Endothelial cell of umbilical vein (primary cell): ENCODE measurements around the gene PTPRH. TPM values are rescaled to one million over a fixed set of nuclear protein-coding genes. Genes with fewer than 3 reads are reported as not detected.

Source experiments
- BruUV-seq: library from RNA; stranded (reverse); fragments of 400-500 nt; replicated peaks from 2 replicates; lab custom pipeline; 2021; lab: Mats Ljungman, UMichigan
- CTCF ChIA-PET: fragments of 300-600, 350-600 bp; sonication (Branson Sonifier 250); formaldehyde crosslinking; loops from one replicate; lab custom pipeline; 2021; ENCODE audit warnings: antibody characterized with exemption, inconsistent platforms; lab: Charles Lee
- POLR2A ChIA-PET: fragments of 300-600, 350-600 bp; sonication (Branson Sonifier 250); formaldehyde crosslinking; loops from one replicate; lab custom pipeline; 2021; ENCODE audit warnings: antibody characterized with exemption, inconsistent platforms; lab: Charles Lee
- DNase-seq: peaks from one replicate; pipeline ENCODE4 v3.0.0-alpha.2; 2011; ENCODE audit warnings: low read depth, low spot score
- FAIRE-seq: peaks from 2 replicates; lab custom pipeline; 2011; peaks lifted over from hg19 to GRCh38; lab: Jason Lieb, UNC
- H2AFZ ChIP-seq: 2 replicates; pipeline ENCODE4 v1.6.0; 2012; ENCODE audit warnings: low read depth, low read length, control low read depth, inconsistent platforms
- H3K27ac ChIP-seq: 2 replicates; pipeline ENCODE4 v1.5.1; 2011; ENCODE audit warnings: low read depth, mild to moderate bottlenecking, control low read depth, low read length, moderate library complexity; ENCODE audit not compliant: insufficient read depth
- H3K27me3 ChIP-seq, 2 experiments: 2 replicates each; pipeline versions ENCODE4 v1.6.0 to v1.6.1; 2011; ENCODE audit warnings: low read length in 2 of 2, mixed read lengths in 1 of 2; ENCODE audit not compliant: control insufficient read depth in 2 of 2, insufficient read depth in 2 of 2
- H3K36me3 ChIP-seq, 2 experiments: 2 replicates in 1 of 2; 3 replicates in 1 of 2; pipeline ENCODE4 v1.5.1; 2011; ENCODE audit warnings: low read length in 2 of 2, mild to moderate bottlenecking in 1 of 2, moderate library complexity in 1 of 2; ENCODE audit not compliant: control insufficient read depth in 2 of 2, insufficient read depth in 2 of 2; ENCODE audit errors: extremely low read depth in 1 of 2
- H3K4me1 ChIP-seq: 3 replicates; pipeline ENCODE4 v1.5.1; 2011; ENCODE audit warnings: mild to moderate bottlenecking, low read length; ENCODE audit not compliant: control insufficient read depth, insufficient read depth; ENCODE audit errors: extremely low read depth
- H3K4me2 ChIP-seq: 2 replicates; pipeline ENCODE4 v1.6.1; 2011; ENCODE audit warnings: low read length, control low read depth, mixed read lengths; ENCODE audit not compliant: insufficient read depth
- H3K4me3 ChIP-seq, 3 experiments: fragments of 200-600 bp in 1 of 3; sonication (generic), shearing (Covaris generic) in 1 of 3; replicated peaks in 1 of 3; 2 replicates each; pipeline ENCODE4 v1.5.1; 2011 to 2016; ENCODE audit warnings: control low read depth in 3 of 3, low read length in 3 of 3, mild to moderate bottlenecking in 2 of 3, inconsistent platforms in 1 of 3, low read depth in 1 of 3, moderate library complexity in 1 of 3; ENCODE audit not compliant: insufficient read depth in 1 of 3
- H3K79me2 ChIP-seq: 2 replicates; pipeline ENCODE4 v1.6.0; 2012; ENCODE audit warnings: low read length, inconsistent platforms; ENCODE audit not compliant: control insufficient read depth, insufficient read depth
- H3K9ac ChIP-seq: replicated peaks from 2 replicates; pipeline ENCODE3; 2011; ENCODE audit warnings: low read length, control low read depth; ENCODE audit not compliant: insufficient read depth; ENCODE audit errors: extremely low read depth
- H3K9me1 ChIP-seq: replicated peaks from 3 replicates; pipeline ENCODE4 v1.6.0; 2011; ENCODE audit warnings: mild to moderate bottlenecking, low read length; ENCODE audit not compliant: control insufficient read depth, insufficient read depth; ENCODE audit errors: extremely low read depth
- H3K9me3 ChIP-seq: replicated peaks from 2 replicates; pipeline ENCODE4 v1.5.1; 2012; ENCODE audit warnings: low read length, inconsistent platforms; ENCODE audit not compliant: control insufficient read depth, insufficient read depth
- H4K20me1 ChIP-seq: replicated peaks from 2 replicates; pipeline ENCODE3; 2011; ENCODE audit warnings: mild to moderate bottlenecking, low read length; ENCODE audit not compliant: control insufficient read depth, insufficient read depth; ENCODE audit errors: extremely low read depth
- JUN ChIP-seq: IDR thresholded peaks from 2 replicates; pipeline ENCODE4 v1.6.1; 2011; ENCODE audit warnings: borderline replicate concordance, low read depth; ENCODE audit not compliant: insufficient read length, insufficient read depth
- POLR2AphosphoS5 ChIP-seq: IDR thresholded peaks from 2 replicates; pipeline ENCODE4 v1.6.1; 2012; ENCODE audit warnings: low read depth, mild to moderate bottlenecking, control low read depth, low read length, moderate library complexity; ENCODE audit not compliant: insufficient read depth
- dilution Hi-C: fragments of 300-500 bp; cut with MboI; formaldehyde crosslinking; loops from one replicate; pipeline ENCODE4 v1.15.0; 2019; ENCODE audit warnings: low sequenced_read_pairs; ENCODE audit not compliant: extremely low pct_ligation_motif_present
- intact Hi-C: fragments of 100-400 bp; cut with micrococcal nuclease; formaldehyde crosslinking; loops from one replicate; pipeline ENCODE4 v1.10.0; 2022
- polyA plus RNA-seq, 4 experiments: library from polyadenylated mRNA; depleted of rRNA in 3 of 4; stranded (reverse) in 3 of 4; unstranded in 1 of 4; fragments of >200 nt; gene quantifications; 2 replicates each; pipeline versions ENCODE4 v1.2.1 to v1.2.3, GENCODE V29; 2011 to 2012; ENCODE audit warnings: missing spikeins in 1 of 4
- total RNA-seq: library from RNA; stranded (reverse); gene quantifications from 2 replicates; pipeline ENCODE4 v1.2.3, GENCODE V29; 2021
- TF ChIP-seq, protein P1 (sequence below), 2 donors: IDR thresholded peaks; 1 replicate in 1 of 2; 2 replicates in 1 of 2; pipeline ENCODE4 v1.5.1; 2011; ENCODE audit warnings: low read length in 2 of 2, mild to moderate bottlenecking in 2 of 2, moderate library complexity in 2 of 2, control low read depth in 1 of 2, inconsistent platforms in 1 of 2, low read depth in 1 of 2; ENCODE audit not compliant: insufficient read depth in 1 of 2; ENCODE audit errors: extremely low read depth in 1 of 2

Gene PTPRH
- total and polyA plus RNA-seq, 2 donors (not counting 3 experiments of a cell fraction or from before 2014, with no cell fraction given), result 0.14 to 1.00 TPM

DNA sequence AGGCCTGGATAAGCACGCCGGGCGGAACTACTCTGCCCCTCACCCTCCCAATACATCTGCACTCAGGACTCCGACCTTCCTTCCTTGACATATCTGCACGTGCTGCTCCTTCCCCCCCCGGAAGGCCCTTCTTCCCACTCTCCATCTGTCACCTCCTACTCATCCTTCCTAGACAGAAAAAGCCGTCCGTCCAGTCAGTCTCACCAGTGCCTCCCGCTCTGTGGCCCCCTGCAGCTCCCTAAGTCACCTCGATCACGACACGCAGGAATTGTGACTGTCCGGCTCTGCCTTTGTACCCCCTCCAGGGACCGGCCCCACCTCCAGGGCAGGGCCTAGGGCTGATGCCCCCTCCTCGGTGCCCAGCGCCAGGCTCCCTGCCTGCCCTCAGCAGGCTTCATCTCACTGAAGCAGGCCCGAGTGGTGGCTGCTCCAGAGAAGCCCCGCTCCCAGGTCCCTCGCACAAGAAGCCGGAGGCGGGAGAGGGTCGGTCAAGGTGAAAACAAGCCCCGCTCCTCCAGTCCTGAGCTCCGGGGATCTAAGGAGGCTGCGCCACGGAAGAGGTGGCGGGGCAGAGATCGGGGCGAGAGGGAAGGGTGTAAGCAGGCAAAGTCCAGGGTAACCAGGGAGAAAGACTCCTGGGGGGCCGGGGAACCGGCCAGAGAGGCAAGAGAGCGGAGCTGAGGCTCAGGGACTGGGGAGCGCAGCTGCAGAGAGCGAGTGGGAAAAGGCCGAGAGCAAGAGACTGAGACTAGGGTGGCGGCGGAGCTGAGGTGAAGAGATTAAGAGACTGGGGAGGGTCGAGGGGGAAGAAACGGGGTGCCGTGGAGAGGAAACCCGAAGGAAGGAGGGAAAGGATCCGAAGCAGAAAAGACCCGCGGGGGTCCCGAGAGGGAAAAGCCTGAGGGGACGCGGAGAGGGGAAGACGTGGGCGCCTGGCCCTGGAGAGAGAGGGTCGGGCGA is 48.4 kb upstream of the PTPRH start:
- Histone ChIP-seq H3K79me2 (peaks cover 57% of the 10 kb centered on the region), H3K27me3 (no peaks in the 10 kb centered on the region), H3K4me3 (peak overlapping the region; percentile 73 to 88 (median 87)), H3K27ac (peak overlapping the region; percentile 23), H3K4me1 (peaks cover 51% of the 10 kb centered on the region), H2AFZ (no peak overlapping the region), H3K36me3 (no peaks in the 10 kb centered on the region), H4K20me1 (no peaks in the 10 kb centered on the region), H3K9ac (peak overlapping the region; percentile 62), H3K9me1 (no peaks in the 10 kb centered on the region), H3K4me2 (peak overlapping the region; percentile 39), H3K9me3 (no peaks in the 10 kb centered on the region)
- CTCF ChIA-PET, result interaction anchor here (1.0 kb wide), 1 partner anchor 160 kb away, joined by 3 read pairs; no protein-coding TSS in a partner anchor
- intact Hi-C loops (loop anchor here (2.0 to 10.0 kb wide), 2 partner anchors 51 to 347 kb away; partner anchors contain the start of genes ZNF524 and ZNF865), dilution Hi-C loops (no loop called here)
- FAIRE-seq (peak; percentile 55), DNase-seq (peak; percentile 15)
- POLR2A ChIA-PET, result interaction anchor here (0.7 to 2.3 kb wide), 2 partner anchors 150 to 340 kb away, joined by 7 to 12 read pairs; partner anchors contain the start of gene UBE2S
- no TSS peak for BruUV-seq
- TF ChIP-seq, protein P1, sequence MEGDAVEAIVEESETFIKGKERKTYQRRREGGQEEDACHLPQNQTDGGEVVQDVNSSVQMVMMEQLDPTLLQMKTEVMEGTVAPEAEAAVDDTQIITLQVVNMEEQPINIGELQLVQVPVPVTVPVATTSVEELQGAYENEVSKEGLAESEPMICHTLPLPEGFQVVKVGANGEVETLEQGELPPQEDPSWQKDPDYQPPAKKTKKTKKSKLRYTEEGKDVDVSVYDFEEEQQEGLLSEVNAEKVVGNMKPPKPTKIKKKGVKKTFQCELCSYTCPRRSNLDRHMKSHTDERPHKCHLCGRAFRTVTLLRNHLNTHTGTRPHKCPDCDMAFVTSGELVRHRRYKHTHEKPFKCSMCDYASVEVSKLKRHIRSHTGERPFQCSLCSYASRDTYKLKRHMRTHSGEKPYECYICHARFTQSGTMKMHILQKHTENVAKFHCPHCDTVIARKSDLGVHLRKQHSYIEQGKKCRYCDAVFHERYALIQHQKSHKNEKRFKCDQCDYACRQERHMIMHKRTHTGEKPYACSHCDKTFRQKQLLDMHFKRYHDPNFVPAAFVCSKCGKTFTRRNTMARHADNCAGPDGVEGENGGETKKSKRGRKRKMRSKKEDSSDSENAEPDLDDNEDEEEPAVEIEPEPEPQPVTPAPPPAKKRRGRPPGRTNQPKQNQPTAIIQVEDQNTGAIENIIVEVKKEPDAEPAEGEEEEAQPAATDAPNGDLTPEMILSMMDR (IDR thresholded peaks at IDR 0.05; ENCODE audit: extremely low read depth in 1 of 2, insufficient read depth in 1 of 2, low read depth in 1 of 2, low read length in 2 of 2), result no peak
- no peak for TF ChIP-seq POLR2AphosphoS5
- TF ChIP-seq JUN, result no peak
